Prostate gland (tissue), 2 donors: ENCODE data around the gene RASAL2. TPM values are rescaled to one million over a fixed set of nuclear protein-coding genes. Genes with fewer than 3 reads are reported as not detected.

ENCODE experiments used
- DNase-seq: peaks from one replicate; pipeline ENCODE4 v3.0.0-alpha.2; 2019; ENCODE audit warnings: low spot score
- H3K27ac ChIP-seq, 2 donors: fragments of 200-600 bp; sonication (generic); 2 replicates each; pipeline ENCODE4 v1.5.1; 2017 to 2019
- H3K27me3 ChIP-seq: fragments of 200-600 bp; sonication (generic); replicated peaks from 2 replicates; pipeline ENCODE4 v1.5.1; 2019; ENCODE audit not compliant: insufficient read depth
- H3K36me3 ChIP-seq, 2 donors: fragments of 200-600 bp; sonication (generic); 1 replicate in 1 of 2; 2 replicates in 1 of 2; pipeline versions ENCODE4 v1.5.1 to v1.8.1; 2017 to 2019
- H3K4me1 ChIP-seq: fragments of 200-600 bp; sonication (generic); replicated peaks from 2 replicates; pipeline ENCODE4 v1.5.1; 2019
- H3K4me3 ChIP-seq, 2 donors: fragments of 200-600 bp; sonication (generic); 2 replicates each; pipeline ENCODE4 v1.5.1; 2017 to 2019
- H3K9me3 ChIP-seq: fragments of 200-600 bp; sonication (generic); 2 replicates; pipeline ENCODE4 v1.5.1; 2017
- CTCF ChIP-seq, 4 experiments: fragments of 200-600 bp in 2 of 4; fragments of 450-650 bp in 2 of 4; sonication (generic) in 2 of 4; IDR thresholded peaks; 1 replicate in 3 of 4; 2 replicates in 1 of 4; pipeline ENCODE4 v1.5.1; 2016 to 2019; ENCODE audit warnings: antibody characterized with exemption in 4 of 4, mild to moderate bottlenecking in 2 of 4, moderate library complexity in 2 of 4
- POLR2A ChIP-seq: fragments of 450-650 bp; IDR thresholded peaks from one replicate; pipeline ENCODE4 v1.6.1; 2016; ENCODE audit warnings: antibody characterized with exemption, mild to moderate bottlenecking
- POLR2AphosphoS5 ChIP-seq: sonication (generic); formaldehyde crosslinking; IDR thresholded peaks from one replicate; pipeline ENCODE4 v1.6.1; 2017; ENCODE audit warnings: antibody characterized with exemption
- WGBS: methylation state at CpG from one replicate; pipeline ENCODE4 v1.1.5; 2018; 5-methylcytosine and 5-hydroxymethylcytosine counted together
- intact Hi-C: fragments of 100-400 bp; cut with DNase I; formaldehyde crosslinking; loops from one replicate; pipeline ENCODE4 v1.14.2; 2022
- total RNA-seq, 2 donors: library from RNA; depleted of rRNA; stranded (reverse); fragments of >200 nt; gene quantifications; one replicate each; pipeline ENCODE4 v1.1.0, GENCODE V29; 2016

RASAL2 gene
- total RNA-seq, 2 donors from 2014 or later, result 9.2 to 36.9 TPM

- DNase-seq, result no peak
- WGBS, result 97% methylated on average over 4 of the region's 4 CpGs
- H3K36me3 ChIP-seq, result no peaks in the 10 kb centered on the region
- intact Hi-C loops, result no loop called here
- H3K9me3 ChIP-seq, result no peaks in the 10 kb centered on the region
- no peak overlapping the region for H3K27ac ChIP-seq
- TF ChIP-seq CTCF (IDR thresholded peaks at IDR 0.05) (no peak), POLR2AphosphoS5 (no peak), POLR2A (no peak)
- H3K4me1 ChIP-seq, result no peaks in the 10 kb centered on the region
- no peaks in the 10 kb centered on the region for H3K27me3 ChIP-seq
- no peak overlapping the region for H3K4me3 ChIP-seq
Observed at GRCh38 chr1:178489399-178489798, 395.5 kb downstream of the RASAL2 start.

GRCh38 chr1:178490136-178490535 lies 396.2 kb downstream of the RASAL2 start:
- Histone ChIP-seq H3K4me3 (no peak overlapping the region), H3K4me1 (no peaks in the 10 kb centered on the region), H3K36me3 (no peaks in the 10 kb centered on the region), H3K9me3 (no peaks in the 10 kb centered on the region), H3K27me3 (no peaks in the 10 kb centered on the region), H3K27ac (no peak overlapping the region)
- intact Hi-C loops, result no loop called here
- no peak for DNase-seq
- WGBS, result 97% methylated on average over 8 of the region's 8 CpGs
- no peak for TF ChIP-seq POLR2AphosphoS5
- no peak for TF ChIP-seq CTCF (IDR thresholded peaks at IDR 0.05)
- TF ChIP-seq POLR2A, result no peak

GRCh38 chr1:178490967-178491366 lies 397.1 kb downstream of the RASAL2 start:
- TF ChIP-seq POLR2AphosphoS5 (no peak), POLR2A (no peak), CTCF (IDR thresholded peaks at IDR 0.05) (no peak)
- H3K36me3 ChIP-seq, result no peaks in the 10 kb centered on the region

GRCh38 chr1:178491721-178492120 lies 397.8 kb downstream of the RASAL2 start:
- DNase-seq, result no peak
- no peaks in the 10 kb centered on the region for H3K27me3 ChIP-seq
- no peaks in the 10 kb centered on the region for H3K4me1 ChIP-seq
- no peak overlapping the region for H3K27ac ChIP-seq
- TF ChIP-seq POLR2A, result no peak
- no peak for TF ChIP-seq POLR2AphosphoS5
- no peak for TF ChIP-seq CTCF (IDR thresholded peaks at IDR 0.05)
- H3K9me3 ChIP-seq, result no peaks in the 10 kb centered on the region
- H3K4me3 ChIP-seq, result no peak overlapping the region
- no peaks in the 10 kb centered on the region for H3K36me3 ChIP-seq
- WGBS, result 95% methylated on average over 4 of the region's 4 CpGs
- intact Hi-C loops, result no loop called here

More at GRCh38 chr1:178490967-178491366, 397.1 kb downstream of the RASAL2 start:
- DNase-seq, result no peak
- Histone ChIP-seq H3K4me3 (no peak overlapping the region), H3K9me3 (no peaks in the 10 kb centered on the region), H3K27ac (no peak overlapping the region), H3K27me3 (no peaks in the 10 kb centered on the region), H3K4me1 (no peaks in the 10 kb centered on the region)
- intact Hi-C loops, result no loop called here
- WGBS, result 83% methylated on average over 9 of the region's 9 CpGs

- WGBS, result 88% methylated on average over 11 of the region's 11 CpGs
- TF ChIP-seq POLR2AphosphoS5, result no peak
- no peak for TF ChIP-seq POLR2A
- TF ChIP-seq CTCF (IDR thresholded peaks at IDR 0.05), result no peak
Observed at GRCh38 chr1:178492341-178492740, 398.4 kb downstream of the RASAL2 start.

More at GRCh38 chr1:178492341-178492740, 398.4 kb downstream of the RASAL2 start:
- Histone ChIP-seq H3K4me3 (no peak overlapping the region), H3K27me3 (no peaks in the 10 kb centered on the region), H3K27ac (no peak overlapping the region), H3K36me3 (no peaks in the 10 kb centered on the region), H3K9me3 (no peaks in the 10 kb centered on the region), H3K4me1 (no peaks in the 10 kb centered on the region)
- DNase-seq, result no peak
- intact Hi-C loops, result no loop called here
